CD4-positive, alpha-beta T cell treated with Interleukin-6 at 100 ng/mL for 8 hours (primary cell): ENCODE results near the gene ZNF280A.
"Not testable (repeated sequence)": the region's sequence is repeated elsewhere in the genome, so short reads cannot be mapped to it uniquely, and the experiment has no call there.

Experiments
- DNase-seq: peaks from one replicate; pipeline ENCODE4 v3.0.0-alpha.2; 2020; ENCODE audit warnings: mixed read lengths, low spot score

The ZNF280A gene

GRCh38 chr22:22468794-22469469, 51.1 kb downstream of the ZNF280A start:
- DNase-seq = not testable (repeated sequence)

GRCh38 chr22:22467112-22467511, 53.0 kb downstream of the ZNF280A start:
- no peak for DNase-seq

GRCh38 chr22:22465782-22466181, 54.3 kb downstream of the ZNF280A start:
- DNase-seq = no peak

GRCh38 chr22:22465094-22465602, 54.9 kb downstream of the ZNF280A start:
- DNase-seq = no peak

- DNase-seq = no peak
Measured at GRCh38 chr22:22464541-22465054, 55.5 kb downstream of the ZNF280A start.

GRCh38 chr22:22463855-22464540, 56.1 kb downstream of the ZNF280A start:
- DNase-seq = peak; percentile 54
